ENCODE data around the gene FAU.

Gene FAU

GRCh38 chr11:65107751-65108468 lies 14.0 kb downstream of the FAU start:
- DNase-seq (ENCODE audit: low spot score), result no peak

- DNase-seq (ENCODE audit: low spot score), result no peak
These were observed 14.9 kb downstream of the FAU start for GRCh38 chr11:65107078-65107477.

GRCh38 chr11:65104628-65105027 lies 17.3 kb downstream of the FAU start:
- DNase-seq (ENCODE audit: low spot score), result no peak

- no peak for DNase-seq (ENCODE audit: low spot score)
These were observed 18.5 kb downstream of the FAU start for GRCh38 chr11:65103476-65103875.

- DNase-seq (ENCODE audit: low spot score), result no peak
These were observed 19.5 kb downstream of the FAU start for GRCh38 chr11:65102142-65103095.

GRCh38 chr11:65100674-65101350 lies 21.1 kb downstream of the FAU start:
- DNase-seq (ENCODE audit: low spot score), result no peak

GRCh38 chr11:65096926-65097325 lies 25.0 kb downstream of the FAU start:
- DNase-seq (ENCODE audit: low spot score), result no peak

- peak; percentile 96 for DNase-seq (ENCODE audit: low spot score)
These were observed 25.7 kb downstream of the FAU start, which contains the start of gene VPS51 for GRCh38 chr11:65095974-65096806. TSS of gene VPS51 (plus strand) at chr11:65096214. CDS start at chr11:65096251, 37 bp downstream.

- no peak for DNase-seq (ENCODE audit: low spot score)
These were observed 26.5 kb downstream of the FAU start for GRCh38 chr11:65095427-65095826.

GRCh38 chr11:65090628-65091027 lies 31.3 kb downstream of the FAU start:
- no peak for DNase-seq (ENCODE audit: low spot score)

GRCh38 chr11:65089621-65090020 lies 32.3 kb downstream of the FAU start:
- DNase-seq (ENCODE audit: low spot score), result no peak

- DNase-seq (ENCODE audit: low spot score), result no peak
These were observed 34.1 kb downstream of the FAU start for GRCh38 chr11:65087827-65088226.

GRCh38 chr11:65087216-65087615 lies 34.7 kb downstream of the FAU start:
- no peak for DNase-seq (ENCODE audit: low spot score)

GRCh38 chr11:65086809-65087208 lies 35.1 kb downstream of the FAU start:
- DNase-seq (ENCODE audit: low spot score), result no peak

GRCh38 chr11:65085446-65085845 lies 36.5 kb downstream of the FAU start:
- DNase-seq (ENCODE audit: low spot score), result no peak

- no peak for DNase-seq (ENCODE audit: low spot score)
These were observed 37.1 kb downstream of the FAU start for GRCh38 chr11:65084598-65085375.

GRCh38 chr11:65083834-65084597 lies 37.9 kb downstream of the FAU start, which contains the start of the genes CDCA5 and ZFPL1:
TSS of gene CDCA5 (minus strand) at chr11:65084040. CDS start at chr11:65083978, 62 bp downstream.
TSS of gene ZFPL1 (plus strand) at chr11:65084222. CDS start at chr11:65084699, 477 bp downstream.
- DNase-seq (ENCODE audit: low spot score), result peak; percentile 98

- no peak for DNase-seq (ENCODE audit: low spot score)
These were observed 38.6 kb downstream of the FAU start for GRCh38 chr11:65083134-65083833.

GRCh38 chr11:65078786-65079342 lies 43.1 kb downstream of the FAU start:
- no peak for DNase-seq (ENCODE audit: low spot score)

All from hematopoietic multipotent progenitor cell treated with erythropoietin and hydrocortisone succinate and interleukin-3 and kit ligand, for 17 days (in vitro differentiated cells).